ENCODE data around the gene ZNF90.
"Not testable (repeated sequence)": the region's sequence is repeated elsewhere in the genome, so short reads cannot be mapped to it uniquely, and the experiment has no call there.

ZNF90 gene

DNA sequence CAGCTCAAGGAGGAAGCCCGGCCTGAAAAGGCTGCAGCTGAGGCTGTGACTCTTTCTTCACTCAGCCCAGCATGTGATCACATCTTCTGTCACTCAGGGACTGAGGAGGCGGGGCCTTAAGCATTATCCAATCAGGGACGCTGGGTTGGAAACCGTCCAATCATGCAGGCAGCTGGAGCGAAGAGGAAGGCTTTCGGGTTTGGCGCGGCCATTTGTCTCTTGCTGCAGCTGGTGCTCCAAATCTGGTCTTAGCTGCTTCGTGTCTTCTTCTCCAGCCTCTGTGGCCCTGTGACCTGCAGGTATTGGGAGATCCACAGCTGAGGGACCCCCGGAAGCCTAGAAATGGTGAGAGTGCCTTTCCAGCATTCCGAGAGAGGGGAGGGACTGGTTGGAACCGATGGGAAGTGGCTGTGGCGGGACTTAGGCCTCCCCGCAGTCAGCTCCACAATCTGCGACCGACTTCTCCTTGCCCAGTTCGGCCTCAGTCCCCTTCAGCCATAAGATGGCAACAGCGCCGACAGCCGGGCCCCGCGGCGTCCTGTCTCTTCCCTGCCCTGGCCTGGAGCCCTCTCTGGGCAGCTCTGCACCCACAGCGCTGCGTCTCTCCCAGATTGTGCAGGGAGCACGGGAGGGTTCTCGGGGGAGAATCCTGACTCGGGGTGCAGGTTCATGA is at the start of gene ZNF90:
ZNF90 (plus strand) TSS at position 210 of the 673 bp plus-strand sequence; CDS start at position 343, 133 bp downstream.
- DNase-seq (ENCODE audit: low spot score): peak; percentile 88

DNA sequence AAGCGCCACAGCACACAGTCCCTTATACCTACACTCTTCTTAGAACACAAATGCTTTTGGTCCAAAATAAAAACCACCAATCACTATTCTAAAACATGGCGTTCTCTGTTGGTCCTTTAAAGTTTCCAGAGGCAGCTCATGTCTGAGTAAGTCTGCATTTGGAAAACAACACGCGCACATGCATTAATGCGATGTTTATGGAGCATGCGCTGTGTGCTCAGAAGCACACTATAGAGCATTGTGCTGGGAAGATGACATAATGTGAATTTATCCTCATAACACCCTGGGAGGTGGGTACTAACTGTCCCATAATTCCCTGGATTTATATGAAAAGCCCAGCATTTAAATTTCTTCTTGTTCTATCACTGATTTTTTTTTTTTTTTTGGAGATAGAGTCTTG is 49.2 kb upstream of the ZNF90 start:
- DNase-seq (ENCODE audit: low spot score): no peak

DNA sequence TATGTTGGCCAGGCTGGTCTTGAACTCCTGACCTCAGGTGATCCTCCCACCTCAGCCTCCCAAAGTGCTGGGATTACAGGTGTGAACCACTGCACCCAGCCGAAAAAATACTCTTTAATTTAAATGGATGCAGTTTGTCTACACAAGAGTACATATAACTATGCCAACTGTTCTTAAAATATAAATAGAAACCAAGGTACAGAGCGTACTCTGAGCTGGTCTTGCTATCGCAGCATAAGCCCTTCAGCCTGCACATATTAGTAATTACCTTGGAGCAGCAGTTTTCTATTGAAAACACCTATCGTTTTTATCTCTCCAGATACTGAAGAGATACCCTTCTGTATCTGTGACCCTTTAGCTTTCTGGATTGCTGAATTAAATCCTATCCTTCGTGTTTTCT is 41.9 kb upstream of the ZNF90 start:
- no peak for DNase-seq (ENCODE audit: low spot score)

DNA sequence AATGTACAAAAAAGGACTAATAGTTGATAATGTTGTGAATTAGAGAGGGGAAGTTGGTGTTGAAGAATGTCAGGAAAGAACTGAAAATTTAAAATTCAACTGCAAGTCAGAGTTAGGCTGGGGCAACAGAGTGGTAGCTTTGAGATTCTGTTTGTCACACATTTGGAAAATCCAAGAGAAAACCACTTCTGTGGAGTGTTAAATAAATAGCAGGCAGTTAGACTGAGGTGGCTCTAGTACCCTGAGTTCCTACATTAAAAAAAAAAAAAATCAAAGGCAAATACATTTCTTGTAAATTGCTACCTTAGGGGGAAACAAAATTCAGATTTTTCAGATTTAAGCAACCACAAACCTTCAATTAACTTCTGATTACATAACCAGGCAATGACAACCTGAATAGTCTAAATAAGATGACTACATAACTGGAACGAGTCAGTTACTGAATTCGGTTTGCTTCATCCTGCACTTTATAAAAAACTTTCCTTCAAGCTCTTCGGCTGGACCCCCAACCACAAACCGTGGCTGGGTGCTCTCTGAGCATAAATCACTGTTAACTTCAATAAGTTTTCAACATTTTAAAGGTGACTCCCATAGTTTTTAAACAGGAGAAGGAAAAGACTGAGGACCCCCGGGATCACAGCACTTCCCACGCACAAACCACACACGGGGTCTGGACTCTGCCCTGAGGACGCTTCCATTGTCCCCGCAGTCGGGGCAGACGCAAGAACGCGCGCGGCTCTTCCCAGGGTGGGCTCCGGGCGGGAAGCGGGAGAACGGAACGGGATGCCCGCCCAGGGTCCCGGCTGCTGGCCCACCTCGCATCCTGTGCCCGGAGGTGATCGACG is 39.2 kb upstream of the ZNF90 start:
- no peak for DNase-seq (ENCODE audit: low spot score)

DNA sequence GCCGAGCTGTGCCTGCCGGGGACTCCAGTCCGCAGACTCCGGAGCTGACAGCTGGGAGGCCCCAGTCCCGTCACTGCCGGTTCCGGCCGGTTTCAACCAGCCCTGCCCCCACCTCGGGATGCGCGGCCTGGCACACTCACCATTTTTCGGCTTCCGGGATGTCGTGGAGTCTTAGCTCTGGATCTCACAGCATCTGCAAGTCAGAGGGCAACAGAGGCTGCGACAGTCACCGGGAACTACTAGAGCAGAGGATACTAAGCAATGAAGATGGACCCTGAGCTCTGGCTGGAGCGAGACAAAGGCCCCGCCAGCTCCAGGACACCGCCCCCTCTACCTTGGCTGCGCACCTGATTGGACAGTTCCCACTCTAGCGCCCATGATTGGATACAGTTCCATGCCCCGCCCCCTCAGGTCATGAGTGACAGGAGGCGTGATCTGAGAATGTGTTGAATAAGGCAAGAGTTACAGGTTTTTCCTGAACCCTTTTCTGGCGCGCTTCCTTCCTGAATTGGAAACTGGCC is 38.5 kb upstream of the ZNF90 start, which contains the start of gene ZNF682:
ZNF682 (minus strand) TSS at position 303 of the 521 bp plus-strand sequence; CDS start at position 143, 160 bp downstream.
- DNase-seq (ENCODE audit: low spot score): peak; percentile 96

DNA sequence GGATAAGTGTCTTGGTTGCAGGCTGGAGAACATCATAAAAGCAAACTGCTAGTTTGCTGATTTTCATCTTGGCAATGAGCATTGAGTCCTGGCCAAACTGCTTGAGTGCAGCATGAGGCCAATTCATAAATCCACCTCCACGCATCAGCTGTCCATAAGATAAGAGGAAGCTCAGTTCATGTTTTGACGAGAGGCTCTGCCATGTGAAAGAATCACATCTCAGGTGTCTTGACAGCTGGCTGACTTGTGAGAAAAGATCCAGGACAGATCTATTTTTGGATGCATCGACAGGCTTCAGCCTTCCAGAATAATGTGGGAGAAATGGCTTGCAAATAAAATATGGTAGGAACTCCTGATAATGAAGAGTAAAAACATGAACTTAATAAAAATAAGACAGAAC is 33.1 kb upstream of the ZNF90 start:
- no peak for DNase-seq (ENCODE audit: low spot score)

DNA sequence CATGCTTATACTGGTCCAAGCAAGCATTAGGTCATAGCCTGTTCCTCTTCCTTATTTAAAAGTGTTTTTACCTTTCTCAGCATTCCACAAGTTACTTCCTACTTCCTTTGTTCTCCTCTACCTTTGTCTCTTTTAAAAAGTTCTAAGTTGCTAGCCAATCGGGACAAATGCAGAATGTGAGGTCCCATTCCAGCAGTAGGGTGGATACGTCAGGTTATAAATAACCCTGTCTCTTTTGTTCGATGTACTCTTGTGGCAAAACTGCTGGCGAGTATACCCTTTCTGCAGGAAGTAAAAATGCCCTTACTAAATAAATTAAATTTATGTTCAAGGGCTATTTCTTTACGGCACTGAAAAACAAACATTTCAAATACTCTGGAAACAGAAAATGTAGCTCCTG is 32.1 kb upstream of the ZNF90 start:
- not testable (repeated sequence) for DNase-seq (ENCODE audit: low spot score)

DNA sequence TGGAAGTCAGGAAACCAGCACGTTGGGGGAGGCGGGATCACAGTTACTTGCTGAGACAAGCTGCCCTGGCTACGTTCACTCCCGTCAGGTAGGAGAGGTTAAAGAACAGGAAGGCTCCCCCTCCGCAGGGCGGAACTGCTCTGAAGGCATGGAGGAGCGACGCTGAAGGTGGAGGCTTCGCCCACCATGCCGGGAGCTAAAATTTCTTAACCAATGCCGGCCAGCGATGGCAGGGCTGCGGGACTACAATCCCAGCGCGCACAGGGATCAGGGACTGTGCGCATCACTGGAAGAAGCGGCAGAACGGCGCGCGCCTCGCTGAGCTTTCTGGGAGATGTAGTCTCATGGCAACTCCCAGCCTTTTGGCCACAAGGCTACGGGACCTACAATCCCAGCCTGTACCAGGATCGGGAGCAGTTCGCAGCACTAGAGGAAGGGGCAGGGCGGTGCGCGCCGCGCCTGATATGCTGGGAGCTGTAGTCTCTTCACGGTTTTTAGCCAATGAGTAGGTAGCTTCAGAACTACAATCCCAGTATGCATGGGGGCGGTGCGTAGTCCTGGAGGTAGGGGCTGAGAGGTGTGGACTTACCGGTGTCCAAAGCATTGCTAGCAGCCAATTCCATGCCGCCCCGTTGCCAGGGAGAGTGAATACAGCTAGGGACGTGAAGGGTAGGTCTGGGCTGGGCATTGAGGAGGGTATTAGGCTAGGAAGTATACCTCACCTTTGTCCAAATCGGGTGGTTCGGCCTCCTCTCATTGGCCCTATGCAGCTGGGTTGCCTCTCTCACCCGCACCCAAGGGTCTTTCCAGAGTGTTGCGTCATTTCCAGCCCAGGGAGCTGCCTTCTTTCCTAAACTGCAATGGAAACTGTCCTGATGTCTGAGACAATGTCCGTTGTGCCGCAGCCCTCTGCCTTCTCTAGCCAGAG is 25.7 kb upstream of the ZNF90 start:
- peak; percentile 90 for DNase-seq (ENCODE audit: low spot score)

DNA sequence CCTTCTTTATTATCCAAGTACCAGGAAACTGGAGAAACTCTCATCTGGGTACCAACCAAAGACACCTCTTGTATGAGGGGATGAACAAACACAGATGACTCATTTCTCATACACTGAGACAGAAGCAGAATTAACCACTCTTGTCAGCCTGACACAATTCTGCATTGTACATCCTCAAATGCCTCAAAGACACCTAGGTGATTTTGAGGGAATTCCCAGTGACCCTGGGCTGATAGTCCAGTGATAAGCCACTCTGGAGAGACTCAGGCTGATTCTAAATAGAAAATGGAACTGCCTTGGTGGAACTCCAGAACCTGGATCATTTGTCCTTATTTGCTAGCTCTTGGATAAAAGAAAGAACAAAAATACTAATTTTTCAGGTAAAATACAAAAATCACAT is 19.1 kb upstream of the ZNF90 start:
- not testable (repeated sequence) for DNase-seq (ENCODE audit: low spot score)

DNA sequence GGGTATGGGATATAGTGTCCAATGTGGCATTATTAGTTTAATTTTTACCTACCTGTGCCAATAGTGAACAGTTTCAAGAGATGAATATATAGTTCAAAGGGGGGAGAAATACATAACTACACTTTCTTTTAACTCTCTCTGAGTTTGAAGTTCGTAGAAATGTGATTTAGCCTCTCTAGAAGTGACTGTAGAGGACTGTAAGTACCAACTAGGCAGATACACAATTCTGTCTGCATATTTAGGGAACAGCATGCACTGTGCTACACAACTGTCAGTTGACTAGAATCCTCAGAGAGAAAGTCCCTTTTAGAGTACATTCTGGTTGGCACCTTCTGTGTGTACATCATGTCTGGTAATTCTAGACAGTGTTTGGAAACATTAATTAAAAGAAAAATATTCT is 17.5 kb upstream of the ZNF90 start:
- DNase-seq (ENCODE audit: low spot score): no peak

DNA sequence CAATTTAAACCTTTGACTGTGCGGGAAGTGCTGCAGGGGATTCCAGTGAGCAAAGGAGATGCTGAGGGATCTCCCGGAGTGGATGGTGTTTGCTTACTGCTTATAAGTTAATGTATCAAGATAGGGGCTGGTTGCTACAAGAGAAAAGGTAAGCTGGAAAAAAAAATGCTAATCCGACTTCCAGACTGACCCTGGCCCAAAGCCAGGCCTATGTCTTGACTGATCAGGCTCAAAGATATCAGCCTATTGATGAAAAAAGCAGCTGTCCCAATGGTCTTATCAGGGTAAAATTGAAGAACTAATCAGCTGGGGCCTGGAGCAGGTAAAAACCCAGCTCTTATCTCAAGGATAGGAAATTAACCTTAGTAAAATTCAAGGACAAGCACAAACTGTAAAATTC is 10.9 kb upstream of the ZNF90 start:
- no peak for DNase-seq (ENCODE audit: low spot score)

DNA sequence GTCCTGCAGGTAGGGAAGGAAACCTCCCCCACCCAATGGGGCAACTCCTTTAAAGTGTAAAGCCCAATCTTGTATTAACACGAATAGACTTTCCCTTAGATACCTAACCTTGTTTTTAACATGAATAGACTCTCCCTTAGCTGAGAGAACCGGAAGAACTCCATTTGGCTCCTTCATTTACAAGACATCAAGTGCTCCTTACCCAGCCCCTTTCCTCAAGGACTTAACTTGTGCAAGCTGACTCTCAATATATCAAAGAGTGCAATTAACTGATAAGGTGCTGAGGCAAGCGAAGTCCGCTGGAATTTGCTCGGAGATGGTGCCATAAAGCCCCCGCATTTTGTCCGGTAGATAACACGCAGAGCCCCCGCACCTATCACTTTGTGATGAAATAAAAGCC is 9.9 kb upstream of the ZNF90 start:
- peak; percentile 4 for DNase-seq (ENCODE audit: low spot score)

DNA sequence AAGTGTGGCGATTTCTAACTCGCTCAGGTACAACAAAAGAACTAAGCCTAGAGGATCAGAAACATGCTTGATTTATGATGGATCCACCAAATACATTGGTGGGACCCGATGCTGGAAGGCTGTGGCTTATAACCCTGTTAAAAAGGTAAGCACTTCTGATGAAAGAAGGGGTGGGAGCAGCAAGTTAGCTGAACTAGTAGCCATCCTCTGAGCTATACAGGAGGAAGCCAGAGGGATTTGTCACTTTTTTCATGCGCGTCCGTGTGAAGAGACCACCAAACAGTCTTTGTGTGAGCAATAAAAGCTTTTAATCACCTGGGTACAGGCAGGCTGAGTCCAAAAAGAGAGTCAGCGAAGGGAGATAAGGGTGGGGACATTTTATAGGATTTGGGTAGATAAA is 9.2 kb upstream of the ZNF90 start:
- DNase-seq (ENCODE audit: low spot score): not testable (repeated sequence)

DNA sequence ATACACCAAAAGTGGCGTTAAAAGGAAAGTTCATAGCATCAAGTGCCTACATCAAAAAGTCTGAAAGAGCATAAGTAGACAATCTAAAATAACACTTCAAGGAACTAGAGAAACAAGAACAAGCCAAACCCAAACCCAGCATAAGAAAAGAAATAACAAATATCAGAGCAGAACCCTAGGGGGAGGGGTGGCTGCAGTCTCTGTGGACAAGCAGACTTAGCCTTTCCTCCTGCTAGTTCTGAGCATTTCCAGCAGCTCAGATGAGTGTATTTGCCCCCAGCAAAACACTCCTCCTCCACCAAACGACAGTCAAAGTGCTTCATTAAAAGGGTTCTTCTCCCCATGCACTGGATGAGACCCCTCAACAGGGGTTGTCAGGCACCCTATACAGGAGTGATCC is 7.1 kb upstream of the ZNF90 start:
- DNase-seq (ENCODE audit: low spot score): no peak

DNA sequence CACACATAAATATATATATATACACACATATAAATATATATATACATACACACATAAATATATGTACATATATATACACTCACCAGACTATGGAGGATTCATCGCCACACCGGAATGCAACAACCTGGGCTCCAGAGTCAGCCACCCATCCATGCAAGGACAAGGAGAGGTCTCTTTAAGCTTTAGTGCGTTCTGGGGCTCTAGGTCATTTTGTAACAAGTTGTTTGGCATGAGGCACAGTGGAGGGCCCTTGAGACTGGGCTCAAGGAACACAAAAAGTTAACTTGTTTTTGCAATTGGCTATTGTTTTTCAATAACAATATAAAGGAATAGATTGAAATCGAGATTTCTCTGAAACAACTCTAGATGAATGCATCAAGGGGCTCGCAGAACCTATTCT is 4.9 kb upstream of the ZNF90 start:
- DNase-seq (ENCODE audit: low spot score): no peak

DNA sequence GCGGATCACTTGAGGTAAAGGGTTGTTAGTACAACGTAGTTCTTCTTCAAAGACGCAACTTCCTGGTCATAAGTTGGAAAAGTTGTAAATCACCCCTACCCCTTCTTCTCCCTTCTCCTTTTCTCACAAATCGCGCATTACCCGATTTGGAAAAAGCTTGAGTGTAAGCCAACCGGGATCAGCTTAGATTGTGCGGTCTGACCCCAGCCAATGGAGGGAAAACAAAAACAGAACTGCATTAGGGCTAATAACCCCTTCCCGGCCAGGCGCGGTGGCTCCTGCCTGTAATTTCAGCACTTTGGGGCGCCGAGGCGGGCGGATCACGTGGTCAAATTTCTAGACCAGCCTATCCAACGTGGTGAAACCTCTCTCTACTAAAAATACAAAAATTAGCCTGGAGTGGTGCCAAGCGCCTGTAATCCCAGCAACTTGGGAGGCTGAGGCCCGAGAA is 806 bp downstream of the ZNF90 start:
- no peak for DNase-seq (ENCODE audit: low spot score)

DNA sequence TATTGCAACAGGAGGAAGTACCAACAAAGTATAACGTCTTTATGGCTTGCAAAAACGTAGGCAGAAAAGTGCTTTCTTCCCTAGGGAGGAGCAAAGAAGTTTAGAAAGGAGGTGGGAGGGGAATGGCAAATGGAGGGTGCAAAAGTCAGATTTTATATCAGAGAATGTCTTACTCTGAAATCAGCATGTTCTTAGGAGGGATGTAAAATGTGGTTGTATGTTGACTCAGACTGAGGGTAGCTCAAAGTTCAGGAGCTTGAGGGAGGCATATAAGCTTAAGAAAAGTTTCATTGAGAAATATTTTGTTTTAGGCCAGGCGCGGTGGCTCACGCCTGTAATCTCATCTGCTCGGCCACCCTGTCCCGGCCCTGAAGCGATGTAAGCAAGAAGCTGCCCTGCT is 1.7 kb downstream of the ZNF90 start:
- DNase-seq (ENCODE audit: low spot score): no peak

DNA sequence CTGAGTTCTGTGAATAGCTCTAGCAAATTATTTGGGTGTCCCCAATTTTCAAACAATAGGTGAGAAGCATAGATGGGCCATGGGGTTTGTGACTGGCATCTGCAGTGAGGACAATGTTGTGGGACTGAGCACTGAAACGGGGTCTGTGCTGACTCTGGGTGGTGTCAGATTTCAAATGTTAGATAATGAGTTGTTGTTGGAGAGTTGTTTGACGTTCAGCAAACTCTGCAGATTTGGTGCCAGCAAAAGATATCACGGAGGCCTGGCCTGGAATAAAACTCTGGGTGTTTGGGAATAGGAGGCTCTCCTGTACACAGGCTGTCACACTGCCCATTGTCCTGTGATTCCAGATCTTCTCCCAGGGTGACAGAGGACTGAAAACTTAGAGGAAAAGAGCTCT is 2.9 kb downstream of the ZNF90 start:
- DNase-seq (ENCODE audit: low spot score): no peak

DNA sequence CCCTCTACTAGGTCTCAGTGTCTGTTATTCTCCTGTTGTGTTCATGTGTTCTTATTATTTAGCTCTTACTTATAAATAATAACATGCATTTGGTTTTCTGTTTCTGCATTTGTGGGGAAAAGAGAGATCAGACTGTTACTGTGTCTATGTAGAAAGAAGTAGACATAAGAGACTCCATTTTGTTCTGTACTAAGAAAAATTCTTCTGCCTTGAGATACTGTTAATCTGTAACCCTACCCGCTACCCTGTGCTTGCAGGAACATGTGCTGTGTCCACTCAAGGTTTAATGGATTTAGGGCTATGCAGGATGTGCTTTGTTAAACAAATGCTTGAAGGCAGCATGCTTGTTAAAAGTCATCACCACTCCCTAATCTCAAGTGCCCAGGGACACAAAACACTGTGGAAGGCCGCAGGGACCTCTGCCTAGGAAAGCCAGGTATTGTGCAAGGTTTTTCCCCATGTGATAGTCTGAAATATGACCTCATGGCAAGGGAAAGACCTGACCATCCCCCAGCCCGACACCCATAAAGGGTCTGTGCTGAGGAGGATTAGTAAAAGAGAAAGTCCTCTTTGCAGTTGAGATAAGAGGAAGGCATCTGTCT is 4.5 kb downstream of the ZNF90 start:
- DNase-seq (ENCODE audit: low spot score): not testable (repeated sequence)

DNA sequence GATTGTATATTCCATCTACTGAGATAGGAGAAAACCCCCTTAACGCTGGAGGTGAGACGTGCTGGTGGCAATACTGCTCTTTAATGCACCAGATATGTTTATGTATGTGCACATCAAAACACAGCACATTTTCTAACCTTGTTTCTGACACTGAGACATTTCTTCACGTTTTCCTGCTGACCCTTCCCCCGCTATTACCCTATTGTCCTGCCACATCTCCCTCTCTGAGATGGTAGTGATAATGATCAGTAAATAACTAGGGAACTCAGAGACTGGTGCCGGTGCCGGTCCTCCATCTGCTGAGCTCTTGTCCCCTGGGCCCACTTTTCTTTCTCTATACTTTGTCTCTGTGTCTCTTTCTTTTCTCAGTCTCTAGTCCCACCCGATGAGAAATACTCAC is 5.1 kb downstream of the ZNF90 start:
- DNase-seq (ENCODE audit: low spot score): not testable (repeated sequence)

DNA sequence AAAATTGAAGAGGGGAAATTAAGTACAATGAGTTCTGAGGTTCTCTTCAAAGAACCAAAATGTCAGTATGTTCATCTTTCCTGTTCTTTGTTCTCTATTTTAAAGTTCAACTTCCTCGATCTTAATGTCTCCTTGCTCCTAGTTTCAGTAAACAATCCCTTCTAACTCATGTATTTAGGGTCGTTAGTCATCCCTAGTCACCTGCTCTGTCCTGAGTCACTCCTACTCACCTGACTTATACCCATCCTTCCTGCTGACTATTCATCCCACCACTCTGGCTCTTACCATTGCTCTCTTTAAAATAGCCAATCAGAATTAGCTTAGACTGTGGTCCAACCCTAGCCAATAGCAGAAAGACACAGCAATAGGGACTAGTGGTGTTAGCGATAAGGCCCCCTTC is 24.3 kb downstream of the ZNF90 start:
- no peak for DNase-seq (ENCODE audit: low spot score)
